H9 (cell line): ENCODE results near the gene BRICD5. TPM values are rescaled to one million over a fixed set of nuclear protein-coding genes. Genes with fewer than 3 reads are reported as not detected.

Source experiments
- DNase-seq: peaks from one replicate; pipeline ENCODE4 v3.0.0-alpha.2; 2017
- H2AFZ ChIP-seq: one replicate; pipeline ENCODE4 v1.6.1; 2013; ENCODE audit warnings: mild to moderate bottlenecking, low read length, control low read depth, moderate library complexity
- H2AK5ac ChIP-seq: 2 replicates; pipeline ENCODE4 v1.6.1; 2013; ENCODE audit warnings: low read length, control low read depth, mixed read lengths; ENCODE audit not compliant: insufficient read length
- H2BK120ac ChIP-seq: one replicate; pipeline ENCODE4 v1.6.1; 2013; ENCODE audit warnings: low read depth, mild to moderate bottlenecking, low read length, control low read depth, inconsistent platforms; ENCODE audit not compliant: poor library complexity, severe bottlenecking
- H2BK12ac ChIP-seq: 2 replicates; pipeline ENCODE4 v1.6.1; 2013; ENCODE audit warnings: low read length, control low read depth, mixed read lengths, low read depth; ENCODE audit not compliant: insufficient read length
- H2BK15ac ChIP-seq: 2 replicates; pipeline ENCODE4 v1.6.1; 2013; ENCODE audit warnings: low read depth, low read length, control low read depth
- H2BK20ac ChIP-seq: one replicate; pipeline ENCODE4 v1.6.1; 2013; ENCODE audit warnings: low read depth, mild to moderate bottlenecking, low read length, control low read depth, inconsistent platforms; ENCODE audit not compliant: poor library complexity, severe bottlenecking
- H2BK5ac ChIP-seq: 2 replicates; pipeline ENCODE4 v1.6.1; 2013; ENCODE audit warnings: low read length, control low read depth, mixed read lengths; ENCODE audit not compliant: insufficient read length
- H3K14ac ChIP-seq: 2 replicates; pipeline ENCODE4 v1.6.1; 2013; ENCODE audit warnings: low read length, control low read depth; ENCODE audit not compliant: insufficient read depth
- H3K18ac ChIP-seq: 2 replicates; pipeline ENCODE4 v1.6.1; 2013; ENCODE audit warnings: low read depth, mild to moderate bottlenecking, mixed read lengths, low read length, control low read depth; ENCODE audit not compliant: insufficient read length
- H3K23ac ChIP-seq: 2 replicates; pipeline ENCODE4 v1.6.1; 2013; ENCODE audit warnings: low read length, control low read depth, mixed read lengths, low read depth; ENCODE audit not compliant: insufficient read length
- H3K23me2 ChIP-seq: 2 replicates; pipeline ENCODE4 v1.6.1; 2013; ENCODE audit warnings: low read depth, mild to moderate bottlenecking, mixed read lengths, low read length, control low read depth; ENCODE audit not compliant: insufficient read length, poor library complexity, severe bottlenecking
- H3K27ac ChIP-seq: 2 replicates; pipeline ENCODE4 v1.5.1; 2013; ENCODE audit warnings: low read length, control low read depth, mixed read lengths, low read depth; ENCODE audit not compliant: insufficient read length
- H3K27me3 ChIP-seq: 2 replicates; pipeline ENCODE4 v1.6.1; 2013; ENCODE audit warnings: low read length, control low read depth, inconsistent platforms; ENCODE audit not compliant: insufficient read depth
- H3K4ac ChIP-seq: 2 replicates; pipeline ENCODE4 v1.6.1; 2013; ENCODE audit warnings: low read depth, mild to moderate bottlenecking, control low read depth, inconsistent platforms, low read length, moderate library complexity
- H3K4me1 ChIP-seq: 2 replicates; pipeline ENCODE4 v1.6.1; 2013; ENCODE audit warnings: low read length, control low read depth, inconsistent platforms; ENCODE audit not compliant: insufficient read depth
- H3K4me2 ChIP-seq: 2 replicates; pipeline ENCODE4 v1.6.1; 2013; ENCODE audit warnings: low read length, control low read depth, mixed read lengths; ENCODE audit not compliant: insufficient read length, insufficient read depth
- H3K56ac ChIP-seq: 2 replicates; pipeline ENCODE4 v1.6.1; 2013; ENCODE audit warnings: low read depth, mild to moderate bottlenecking, mixed read lengths, low read length, control low read depth; ENCODE audit not compliant: insufficient read length
- H3K79me1 ChIP-seq: 2 replicates; pipeline ENCODE4 v1.6.1; 2013; ENCODE audit warnings: low read depth, mild to moderate bottlenecking, moderate library complexity, low read length, control low read depth, inconsistent platforms; ENCODE audit not compliant: insufficient read depth, poor library complexity, severe bottlenecking
- H3K79me2 ChIP-seq: 2 replicates; pipeline ENCODE4 v1.6.1; 2013; ENCODE audit warnings: low read length, control low read depth, inconsistent platforms; ENCODE audit not compliant: insufficient read depth
- H3K9ac ChIP-seq: 2 replicates; pipeline ENCODE4 v1.6.1; 2013; ENCODE audit warnings: low read length, control low read depth, mixed read lengths; ENCODE audit not compliant: insufficient read length; ENCODE audit errors: extremely low read depth
- H3K9me3 ChIP-seq: one replicate; pipeline ENCODE4 v1.6.1; 2013; ENCODE audit warnings: low read depth, low read length, inconsistent platforms; ENCODE audit not compliant: control insufficient read depth
- H3T11ph ChIP-seq: one replicate; pipeline ENCODE4 v1.6.1; 2013; ENCODE audit warnings: mild to moderate bottlenecking, low read length, control low read depth, inconsistent platforms
- H4K20me1 ChIP-seq: one replicate; pipeline ENCODE4 v1.6.1; 2013; ENCODE audit not compliant: control insufficient read depth, insufficient read length, insufficient read depth
- H4K5ac ChIP-seq: 2 replicates; pipeline ENCODE4 v1.6.1; 2013; ENCODE audit warnings: low read depth, mild to moderate bottlenecking, mixed read lengths, low read length, control low read depth; ENCODE audit not compliant: insufficient read length
- H4K8ac ChIP-seq: replicated peaks from 2 replicates; pipeline ENCODE4 v1.6.1; 2013; ENCODE audit warnings: low read length, control low read depth, mixed read lengths, low read depth; ENCODE audit not compliant: insufficient read length
- H4K91ac ChIP-seq: 2 replicates; pipeline ENCODE4 v1.6.1; 2013; ENCODE audit warnings: low read depth, mild to moderate bottlenecking, moderate library complexity, mixed read lengths, low read length, control low read depth; ENCODE audit not compliant: insufficient read length
- H3K27ac Mint-ChIP-seq, 3 experiments: 2 replicates in 2 of 3; 3 replicates in 1 of 3; pipeline ENCODE4 v1.8.0; 2020 to 2021; ENCODE audit warnings: mixed read lengths in 3 of 3, mild to moderate bottlenecking in 1 of 3, moderate library complexity in 1 of 3
- H3K27me3 Mint-ChIP-seq: 2 replicates; pipeline ENCODE4 v1.8.0; 2021; ENCODE audit warnings: low read depth, mild to moderate bottlenecking, moderate library complexity, mixed read lengths
- H3K36me3 Mint-ChIP-seq, 3 experiments: 2 replicates in 2 of 3; 3 replicates in 1 of 3; pipeline ENCODE4 v1.8.0; 2020 to 2021; ENCODE audit warnings: low read depth in 3 of 3, mixed read lengths in 3 of 3; ENCODE audit not compliant: insufficient read depth in 1 of 3
- H3K4me1 Mint-ChIP-seq, 2 experiments: 2 replicates each; pipeline ENCODE4 v1.8.0; 2020; ENCODE audit warnings: mixed read lengths in 2 of 2
- H3K4me3 Mint-ChIP-seq, 2 experiments: 2 replicates in 1 of 2; 3 replicates in 1 of 2; pipeline ENCODE4 v1.8.0; 2020 to 2021; ENCODE audit warnings: mild to moderate bottlenecking in 2 of 2, mixed read lengths in 2 of 2, moderate library complexity in 1 of 2
- H3K9me3 Mint-ChIP-seq, 2 experiments: 2 replicates in 1 of 2; 3 replicates in 1 of 2; pipeline ENCODE4 v1.8.0; 2020; ENCODE audit warnings: mild to moderate bottlenecking in 2 of 2, mixed read lengths in 2 of 2, moderate library complexity in 1 of 2
- WGBS: extraction: QIAGEN DNeasy Blood & Tissue Kit; methylation state at CpG from one replicate; pipeline ENCODE4 v1.1.7; 2013; ENCODE audit warnings: missing lambda C conversion rate, low lambda C conversion rate, mixed read lengths; ENCODE audit not compliant: insufficient read length; ENCODE audit errors: extremely low coverage; 5-methylcytosine and 5-hydroxymethylcytosine counted together
- total RNA-seq: library from RNA; stranded (reverse); gene quantifications from 2 replicates; pipeline ENCODE4 v1.2.1, GENCODE V29; 2021
- TF ChIP-seq, protein P1 (sequence below): fragments of 200-600 bp; sonication (generic); conservative IDR thresholded peaks from 3 replicates; pipeline ENCODE4 v1.8.0; 2021; ENCODE audit warnings: antibody characterized with exemption, mild to moderate bottlenecking

BRICD5 gene
- total RNA-seq, 1 experiment from 2014 or later: 11.9 TPM

DNA sequence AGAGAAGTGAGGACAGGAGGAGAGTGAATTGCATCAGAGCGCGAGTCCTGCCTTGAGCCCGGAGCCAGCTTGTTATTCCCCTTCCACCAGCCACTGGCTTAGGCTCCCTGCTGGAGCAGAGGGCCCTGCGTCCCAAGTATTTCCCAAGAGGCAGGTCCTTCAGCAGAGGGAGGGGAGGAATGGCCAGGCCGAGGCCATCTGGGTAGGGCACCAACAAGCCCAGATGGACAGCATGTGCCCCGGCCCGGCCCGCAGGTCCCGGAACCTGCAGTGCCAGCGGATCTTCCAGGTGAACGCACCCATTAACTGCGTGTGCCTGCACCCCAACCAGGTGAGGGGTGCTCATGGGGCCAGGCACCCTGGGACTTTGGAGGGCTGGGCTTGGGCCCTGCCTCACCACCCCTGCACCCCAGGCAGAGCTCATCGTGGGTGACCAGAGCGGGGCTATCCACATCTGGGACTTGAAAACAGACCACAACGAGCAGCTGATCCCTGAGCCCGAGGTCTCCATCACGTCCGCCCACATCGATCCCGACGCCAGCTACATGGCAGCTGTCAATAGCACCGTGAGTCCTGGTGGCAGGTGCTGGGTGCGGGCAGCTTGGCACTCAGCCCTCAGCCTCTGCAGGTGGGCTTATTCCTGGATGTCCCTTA lies 3.8 kb downstream of the BRICD5 start:
- no peak overlapping the region for H3K23ac ChIP-seq
- H3K56ac ChIP-seq: no peak overlapping the region
- no peaks in the 10 kb centered on the region for H4K20me1 ChIP-seq
- no peak overlapping the region for H4K91ac ChIP-seq
- H2BK20ac ChIP-seq: no peak overlapping the region
- H3K14ac ChIP-seq: no peak overlapping the region; the same call in 1 of the 2 replicates
- H2BK12ac ChIP-seq: no peak overlapping the region
- H4K5ac ChIP-seq: no peak overlapping the region
- no peak overlapping the region for H3K4me2 ChIP-seq
- DNase-seq: no peak
- H2AK5ac ChIP-seq: no peak overlapping the region
- peak overlapping the region; percentile 76 to 84 for H3K4me3 Mint-ChIP-seq
- peaks cover 8 to 9% of the 10 kb centered on the region in 2 experiments for H3K4me1 Mint-ChIP-seq
- peaks cover 12% of the 10 kb centered on the region for H3K23me2 ChIP-seq
- peaks cover 7 to 32% (median 31%) of the 10 kb centered on the region in 3 experiments; a peak in 6 of 7 replicates for H3K36me3 Mint-ChIP-seq
- H3K27me3 Mint-ChIP-seq: peaks cover 16% of the 10 kb centered on the region
- H3K79me1 ChIP-seq: no peaks in the 10 kb centered on the region
- no peaks in the 10 kb centered on the region for H3K9me3 ChIP-seq
- H3K27ac Mint-ChIP-seq: no peak overlapping the region
- H3K9ac ChIP-seq: no peak overlapping the region
- H3K9me3 Mint-ChIP-seq: peaks cover 0 to 9% of the 10 kb centered on the region in 2 experiments; a peak in 1 of 5 replicates
- no CpG with 5 or more reads among the region's 23 CpGs for WGBS
- no peak overlapping the region for H4K8ac ChIP-seq
- no peak overlapping the region for H3K27ac ChIP-seq
- no peak overlapping the region; the same call in 1 of the 2 replicates for H2BK15ac ChIP-seq
- H3T11ph ChIP-seq: no peak overlapping the region
- no peak overlapping the region for H3K18ac ChIP-seq
- no peak overlapping the region for H2AFZ ChIP-seq
- no peaks in the 10 kb centered on the region for H3K27me3 ChIP-seq
- no peaks in the 10 kb centered on the region for H3K79me2 ChIP-seq
- H3K4me1 ChIP-seq: no peaks in the 10 kb centered on the region; the same call in 1 of the 2 replicates
- H2BK5ac ChIP-seq: no peak overlapping the region
- no peak overlapping the region for H3K4ac ChIP-seq
- no peak overlapping the region for H2BK120ac ChIP-seq
- TF ChIP-seq, protein P1, sequence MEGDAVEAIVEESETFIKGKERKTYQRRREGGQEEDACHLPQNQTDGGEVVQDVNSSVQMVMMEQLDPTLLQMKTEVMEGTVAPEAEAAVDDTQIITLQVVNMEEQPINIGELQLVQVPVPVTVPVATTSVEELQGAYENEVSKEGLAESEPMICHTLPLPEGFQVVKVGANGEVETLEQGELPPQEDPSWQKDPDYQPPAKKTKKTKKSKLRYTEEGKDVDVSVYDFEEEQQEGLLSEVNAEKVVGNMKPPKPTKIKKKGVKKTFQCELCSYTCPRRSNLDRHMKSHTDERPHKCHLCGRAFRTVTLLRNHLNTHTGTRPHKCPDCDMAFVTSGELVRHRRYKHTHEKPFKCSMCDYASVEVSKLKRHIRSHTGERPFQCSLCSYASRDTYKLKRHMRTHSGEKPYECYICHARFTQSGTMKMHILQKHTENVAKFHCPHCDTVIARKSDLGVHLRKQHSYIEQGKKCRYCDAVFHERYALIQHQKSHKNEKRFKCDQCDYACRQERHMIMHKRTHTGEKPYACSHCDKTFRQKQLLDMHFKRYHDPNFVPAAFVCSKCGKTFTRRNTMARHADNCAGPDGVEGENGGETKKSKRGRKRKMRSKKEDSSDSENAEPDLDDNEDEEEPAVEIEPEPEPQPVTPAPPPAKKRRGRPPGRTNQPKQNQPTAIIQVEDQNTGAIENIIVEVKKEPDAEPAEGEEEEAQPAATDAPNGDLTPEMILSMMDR: no peak
